ENCODE data around the gene ZNF385A. TPM values are rescaled to one million over a fixed set of nuclear protein-coding genes. Genes with fewer than 3 reads are reported as not detected.

ZNF385A gene
- total RNA-seq, 2 experiments from 2014 or later, result 0.32 to 2.9 TPM

- H3K4me2 ChIP-seq (ENCODE audit: low read length), result no peak overlapping the region
- H4K20me1 ChIP-seq (ENCODE audit: insufficient read depth, low read length), result no peaks in the 10 kb centered on the region
- H3K79me2 ChIP-seq (ENCODE audit: insufficient read depth, low read depth, low read length), result no peaks in the 10 kb centered on the region
- no peaks in the 10 kb centered on the region for H3K9me2 ChIP-seq (ENCODE audit: insufficient read depth, low read length)
- POLR2A ChIA-PET, result interaction anchor here (0.6 to 1.0 kb wide), 3 partner anchors 12 to 81 kb away, joined by 3 to 7 read pairs (median 6); no protein-coding TSS in a partner anchor
- intact Hi-C loops (cut with micrococcal nuclease; ENCODE audit: unreplicated experiment), result loop anchor here (1.0 kb wide), 1 partner anchor 25 kb away; no protein-coding TSS in a partner anchor
- no peak overlapping the region for H3K27ac ChIP-seq (ENCODE audit: low read depth, low read length, poor library complexity, severe bottlenecking)
- CTCF ChIA-PET (ENCODE audit: unreplicated experiment), result interaction anchor here (0.8 to 1.0 kb wide), 3 partner anchors 9 to 97 kb away, joined by 3 read pairs; partner anchors contain the start of gene ZNF385A
- no peaks in the 10 kb centered on the region for H3K36me3 ChIP-seq (ENCODE audit: insufficient read depth, low read length)
- DNase-seq (ENCODE audit: low spot score), result no peak
- peaks cover 37% of the 10 kb centered on the region for H3K4me1 ChIP-seq (ENCODE audit: insufficient read depth, low read length, poor library complexity, severe bottlenecking)
- no peak overlapping the region; the same call in 1 of the 2 replicates for H2AFZ ChIP-seq (ENCODE audit: low read length)
- no peaks in the 10 kb centered on the region for H3K9me3 ChIP-seq (ENCODE audit: low read length)
- BruUV-seq (replicated peaks), result no TSS peak
- TF ChIP-seq EZH2phosphoT487 (IDR thresholded peaks at IDR 0.05; ENCODE audit: borderline replicate concordance, low read depth, low read length), result no peak
- TF ChIP-seq, protein P1, sequence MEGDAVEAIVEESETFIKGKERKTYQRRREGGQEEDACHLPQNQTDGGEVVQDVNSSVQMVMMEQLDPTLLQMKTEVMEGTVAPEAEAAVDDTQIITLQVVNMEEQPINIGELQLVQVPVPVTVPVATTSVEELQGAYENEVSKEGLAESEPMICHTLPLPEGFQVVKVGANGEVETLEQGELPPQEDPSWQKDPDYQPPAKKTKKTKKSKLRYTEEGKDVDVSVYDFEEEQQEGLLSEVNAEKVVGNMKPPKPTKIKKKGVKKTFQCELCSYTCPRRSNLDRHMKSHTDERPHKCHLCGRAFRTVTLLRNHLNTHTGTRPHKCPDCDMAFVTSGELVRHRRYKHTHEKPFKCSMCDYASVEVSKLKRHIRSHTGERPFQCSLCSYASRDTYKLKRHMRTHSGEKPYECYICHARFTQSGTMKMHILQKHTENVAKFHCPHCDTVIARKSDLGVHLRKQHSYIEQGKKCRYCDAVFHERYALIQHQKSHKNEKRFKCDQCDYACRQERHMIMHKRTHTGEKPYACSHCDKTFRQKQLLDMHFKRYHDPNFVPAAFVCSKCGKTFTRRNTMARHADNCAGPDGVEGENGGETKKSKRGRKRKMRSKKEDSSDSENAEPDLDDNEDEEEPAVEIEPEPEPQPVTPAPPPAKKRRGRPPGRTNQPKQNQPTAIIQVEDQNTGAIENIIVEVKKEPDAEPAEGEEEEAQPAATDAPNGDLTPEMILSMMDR (conservative IDR thresholded peaks at IDR 0.05; ENCODE audit: low read length), result no peak
- H3K4me3 ChIP-seq (ENCODE audit: low read depth, low read length, poor library complexity, severe bottlenecking), result no peak overlapping the region
Measured at GRCh38 chr12:54393743-54394142, 9.2 kb upstream of the ZNF385A start.

DNA sequence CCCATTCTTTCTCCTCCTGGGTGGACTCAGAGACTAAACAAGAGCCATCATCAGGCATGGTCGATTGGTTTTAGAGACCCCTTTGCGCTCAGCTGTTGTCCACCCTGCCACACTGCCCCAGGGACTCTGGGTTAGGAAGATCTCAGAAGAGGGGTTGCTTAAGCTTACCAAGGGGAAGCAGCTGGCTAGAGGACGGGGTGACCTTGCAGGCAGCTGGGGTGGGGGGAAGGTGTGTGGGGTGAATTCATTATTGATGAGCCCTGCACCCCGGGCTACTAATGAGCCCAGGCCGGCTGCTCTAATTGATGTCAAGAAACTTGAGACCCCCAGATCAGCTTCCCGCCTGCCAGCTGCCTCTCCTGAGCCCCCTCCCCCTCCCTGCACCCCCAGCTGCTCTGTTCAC lies 8.7 kb upstream of the ZNF385A start:
- no peak overlapping the region; the same call in 1 of the 2 replicates for H2AFZ ChIP-seq (ENCODE audit: low read length)
- no peaks in the 10 kb centered on the region for H4K20me1 ChIP-seq (ENCODE audit: insufficient read depth, low read length)
- H3K4me2 ChIP-seq (ENCODE audit: low read length), result no peak overlapping the region
- BruUV-seq (replicated peaks), result no TSS peak
- no peak overlapping the region for H3K4me3 ChIP-seq (ENCODE audit: low read depth, low read length, poor library complexity, severe bottlenecking)
- H3K4me1 ChIP-seq (ENCODE audit: insufficient read depth, low read length, poor library complexity, severe bottlenecking), result peaks cover 37% of the 10 kb centered on the region
- CTCF ChIA-PET (ENCODE audit: unreplicated experiment), result interaction anchor here (0.8 to 1.0 kb wide), 3 partner anchors 9 to 98 kb away, joined by 3 read pairs; partner anchors contain the start of gene ZNF385A
- no peak for TF ChIP-seq EZH2phosphoT487 (IDR thresholded peaks at IDR 0.05; ENCODE audit: borderline replicate concordance, low read depth, low read length)
- TF ChIP-seq, protein P1 (conservative IDR thresholded peaks at IDR 0.05; ENCODE audit: low read length), result no peak
- no peaks in the 10 kb centered on the region for H3K36me3 ChIP-seq (ENCODE audit: insufficient read depth, low read length)
- intact Hi-C loops (cut with micrococcal nuclease; ENCODE audit: unreplicated experiment), result no loop called here
- H3K9me3 ChIP-seq (ENCODE audit: low read length), result no peaks in the 10 kb centered on the region
- POLR2A ChIA-PET, result interaction anchor here (0.6 to 1.0 kb wide), 3 partner anchors 12 to 82 kb away, joined by 3 to 7 read pairs (median 6); no protein-coding TSS in a partner anchor
- no peaks in the 10 kb centered on the region for H3K9me2 ChIP-seq (ENCODE audit: insufficient read depth, low read length)
- DNase-seq (ENCODE audit: low spot score), result no peak
- H3K79me2 ChIP-seq (ENCODE audit: insufficient read depth, low read depth, low read length), result no peaks in the 10 kb centered on the region
- no peak overlapping the region for H3K27ac ChIP-seq (ENCODE audit: low read depth, low read length, poor library complexity, severe bottlenecking)

DNA sequence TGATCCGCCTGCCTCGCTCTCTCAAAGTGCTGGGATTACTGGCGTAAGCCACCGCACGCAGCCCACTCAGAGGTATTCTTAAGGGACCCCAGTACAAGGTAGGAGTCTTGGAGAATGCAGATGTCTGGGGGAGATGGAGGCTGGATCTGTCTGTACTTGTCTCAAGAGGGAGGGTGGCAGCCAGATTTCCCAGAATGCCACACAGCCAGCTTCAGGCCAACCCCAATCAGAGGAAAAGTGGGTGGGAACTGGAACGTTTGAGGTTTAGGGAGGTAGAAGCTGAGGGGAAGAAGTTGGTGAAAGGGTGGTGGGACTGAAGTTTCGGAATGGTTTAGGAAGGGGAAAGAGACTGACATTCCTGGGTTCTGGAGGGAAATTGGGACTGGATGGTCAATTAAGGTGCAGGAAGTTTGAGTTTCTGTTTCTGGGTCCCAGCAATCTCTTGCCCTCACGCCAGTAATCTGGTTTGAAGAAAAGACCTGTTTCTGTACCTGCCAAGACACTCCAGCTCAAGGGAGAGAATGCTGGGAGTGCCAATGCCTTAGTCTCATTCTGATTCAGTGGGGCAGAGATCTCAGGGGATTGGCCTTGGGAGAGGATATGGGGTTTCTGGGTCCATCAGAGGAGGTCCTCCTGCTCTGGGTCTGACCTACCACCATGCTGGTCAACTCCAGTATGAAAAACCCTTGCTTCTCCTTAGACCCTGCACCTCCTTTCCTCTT lies 8.1 kb upstream of the ZNF385A start:
- no peak overlapping the region for H3K4me2 ChIP-seq (ENCODE audit: low read length)
- H3K9me2 ChIP-seq (ENCODE audit: insufficient read depth, low read length), result no peaks in the 10 kb centered on the region
- no peak overlapping the region for H3K27ac ChIP-seq (ENCODE audit: low read depth, low read length, poor library complexity, severe bottlenecking)
- no peaks in the 10 kb centered on the region for H4K20me1 ChIP-seq (ENCODE audit: insufficient read depth, low read length)
- DNase-seq (ENCODE audit: low spot score), result no peak
- H3K36me3 ChIP-seq (ENCODE audit: insufficient read depth, low read length), result no peaks in the 10 kb centered on the region
- CTCF ChIA-PET (ENCODE audit: unreplicated experiment), result interaction anchor here (1.0 kb wide), 2 partner anchors 8 to 98 kb away, joined by 3 to 4 read pairs; no protein-coding TSS in a partner anchor
- TF ChIP-seq EZH2phosphoT487 (IDR thresholded peaks at IDR 0.05; ENCODE audit: borderline replicate concordance, low read depth, low read length), result no peak
- TF ChIP-seq, protein P1 (conservative IDR thresholded peaks at IDR 0.05; ENCODE audit: low read length), result no peak
- POLR2A ChIA-PET, result interaction anchor here (0.9 to 1.0 kb wide), 2 partner anchors 11 to 56 kb away, joined by 3 read pairs; no protein-coding TSS in a partner anchor
- peaks cover 37% of the 10 kb centered on the region for H3K4me1 ChIP-seq (ENCODE audit: insufficient read depth, low read length, poor library complexity, severe bottlenecking)
- intact Hi-C loops (cut with micrococcal nuclease; ENCODE audit: unreplicated experiment), result no loop called here
- no peaks in the 10 kb centered on the region for H3K9me3 ChIP-seq (ENCODE audit: low read length)
- H3K4me3 ChIP-seq (ENCODE audit: low read depth, low read length, poor library complexity, severe bottlenecking), result no peak overlapping the region
- H2AFZ ChIP-seq (ENCODE audit: low read length), result no peak overlapping the region
- no TSS peak for BruUV-seq (replicated peaks)
- no peaks in the 10 kb centered on the region for H3K79me2 ChIP-seq (ENCODE audit: insufficient read depth, low read depth, low read length)

Measured in OCI-LY7 (cell line).